Bronchial epithelial cell (primary cell): ENCODE measurements around the gene PGK1. TPM values are rescaled to one million over a fixed set of nuclear protein-coding genes. Genes with fewer than 3 reads are reported as not detected.
"Not testable (repeated sequence)": the region's sequence is repeated elsewhere in the genome, so short reads cannot be mapped to it uniquely, and the experiment has no call there.

Experiments
- DNase-seq: peaks from one replicate; pipeline ENCODE4 v3.0.0-alpha.2; 2010; ENCODE audit warnings: low read depth
- FAIRE-seq: peaks from 2 replicates; lab custom pipeline; 2011; peaks lifted over from hg19 to GRCh38; lab: Jason Lieb, UNC
- H3K27me3 ChIP-seq: 2 replicates; pipeline ENCODE4 v1.5.1; 2011; ENCODE audit warnings: low read length; ENCODE audit not compliant: control insufficient read depth, insufficient read depth
- H3K36me3 ChIP-seq: 2 replicates; pipeline ENCODE4 v1.5.1; 2011; ENCODE audit warnings: low read length; ENCODE audit not compliant: control insufficient read depth, insufficient read depth
- H3K4me3 ChIP-seq: 2 replicates; pipeline ENCODE4 v1.5.1; 2011; ENCODE audit warnings: mild to moderate bottlenecking, low read depth, low read length, control low read depth
- total RNA-seq: library from RNA; depleted of rRNA; stranded (reverse); fragments of >200 nt; gene quantifications from 2 replicates; pipeline ENCODE4 v1.2.1, GENCODE V29; 2014
- TF ChIP-seq, protein P1 (sequence below): IDR thresholded peaks from 2 replicates; pipeline ENCODE4 v1.5.1; 2011; ENCODE audit warnings: mild to moderate bottlenecking, moderate library complexity, low read length, control low read depth, inconsistent platforms; ENCODE audit not compliant: insufficient read depth, severe bottlenecking

The PGK1 gene
- total RNA-seq, 1 donor from 2014 or later = 339 TPM

GRCh38 chrX:78131117-78131516 lies 27.1 kb downstream of the PGK1 start:
- FAIRE-seq = no peak
- DNase-seq = no peak
- Histone ChIP-seq H3K36me3 (peaks cover 1% of the 10 kb centered on the region), H3K27me3 (no peaks in the 10 kb centered on the region), H3K4me3 (no peak overlapping the region)
- TF ChIP-seq, protein P1, sequence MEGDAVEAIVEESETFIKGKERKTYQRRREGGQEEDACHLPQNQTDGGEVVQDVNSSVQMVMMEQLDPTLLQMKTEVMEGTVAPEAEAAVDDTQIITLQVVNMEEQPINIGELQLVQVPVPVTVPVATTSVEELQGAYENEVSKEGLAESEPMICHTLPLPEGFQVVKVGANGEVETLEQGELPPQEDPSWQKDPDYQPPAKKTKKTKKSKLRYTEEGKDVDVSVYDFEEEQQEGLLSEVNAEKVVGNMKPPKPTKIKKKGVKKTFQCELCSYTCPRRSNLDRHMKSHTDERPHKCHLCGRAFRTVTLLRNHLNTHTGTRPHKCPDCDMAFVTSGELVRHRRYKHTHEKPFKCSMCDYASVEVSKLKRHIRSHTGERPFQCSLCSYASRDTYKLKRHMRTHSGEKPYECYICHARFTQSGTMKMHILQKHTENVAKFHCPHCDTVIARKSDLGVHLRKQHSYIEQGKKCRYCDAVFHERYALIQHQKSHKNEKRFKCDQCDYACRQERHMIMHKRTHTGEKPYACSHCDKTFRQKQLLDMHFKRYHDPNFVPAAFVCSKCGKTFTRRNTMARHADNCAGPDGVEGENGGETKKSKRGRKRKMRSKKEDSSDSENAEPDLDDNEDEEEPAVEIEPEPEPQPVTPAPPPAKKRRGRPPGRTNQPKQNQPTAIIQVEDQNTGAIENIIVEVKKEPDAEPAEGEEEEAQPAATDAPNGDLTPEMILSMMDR = no peak

- no peaks in the 10 kb centered on the region for H3K27me3 ChIP-seq
- DNase-seq (no peak), FAIRE-seq (no peak)
- H3K4me3 ChIP-seq = no peak overlapping the region
- H3K36me3 ChIP-seq = no peaks in the 10 kb centered on the region
- TF ChIP-seq, protein P1 = no peak
Observed at GRCh38 chrX:78133238-78133960, 29.4 kb downstream of the PGK1 start.

GRCh38 chrX:78139160-78140123 lies 35.4 kb downstream of the PGK1 start, which contains the start of gene TAF9B:
TSS of gene TAF9B (minus strand) at chrX:78139650. CDS start at chrX:78139611, 39 bp downstream.
- H3K4me3 ChIP-seq = peak within 1 kb of the TSS; percentile 57
- DNase-seq (peak; percentile 69), FAIRE-seq (no peak)

DNA sequence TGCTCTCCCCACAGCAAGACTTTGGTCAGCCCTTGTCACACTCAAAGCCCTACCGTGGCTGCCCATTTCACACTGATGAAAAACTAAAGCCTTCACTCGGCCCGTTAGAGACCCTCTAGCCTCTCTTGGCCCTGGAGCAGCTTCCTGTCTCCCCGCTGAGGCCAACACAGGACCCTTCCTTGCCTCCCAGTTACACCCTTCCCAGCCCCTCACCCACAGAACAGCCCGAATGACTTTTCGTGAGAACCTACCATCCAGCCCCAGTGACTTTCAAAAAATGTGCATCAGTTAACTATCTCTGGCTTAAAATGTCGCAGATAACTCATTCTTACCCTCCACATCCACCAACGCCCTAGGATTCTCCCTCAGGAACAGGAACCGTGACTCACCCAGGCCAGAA lies 36.2 kb downstream of the PGK1 start:
- no peaks in the 10 kb centered on the region for H3K36me3 ChIP-seq
- FAIRE-seq (no peak), DNase-seq (no peak)
- H3K4me3 ChIP-seq = no peak overlapping the region
- no peaks in the 10 kb centered on the region for H3K27me3 ChIP-seq
- TF ChIP-seq, protein P1 = no peak

More at GRCh38 chrX:78139160-78140123, 35.4 kb downstream of the PGK1 start, which contains the start of gene TAF9B:
- Histone ChIP-seq H3K36me3 (no peaks in the 10 kb centered on the region), H3K27me3 (no peaks in the 10 kb centered on the region)
- TF ChIP-seq, protein P1 = no peak

GRCh38 chrX:78147002-78147540 lies 43.0 kb downstream of the PGK1 start:
- not testable (repeated sequence) for FAIRE-seq, H3K27me3 ChIP-seq, H3K4me3 ChIP-seq, DNase-seq, H3K36me3 ChIP-seq

DNA sequence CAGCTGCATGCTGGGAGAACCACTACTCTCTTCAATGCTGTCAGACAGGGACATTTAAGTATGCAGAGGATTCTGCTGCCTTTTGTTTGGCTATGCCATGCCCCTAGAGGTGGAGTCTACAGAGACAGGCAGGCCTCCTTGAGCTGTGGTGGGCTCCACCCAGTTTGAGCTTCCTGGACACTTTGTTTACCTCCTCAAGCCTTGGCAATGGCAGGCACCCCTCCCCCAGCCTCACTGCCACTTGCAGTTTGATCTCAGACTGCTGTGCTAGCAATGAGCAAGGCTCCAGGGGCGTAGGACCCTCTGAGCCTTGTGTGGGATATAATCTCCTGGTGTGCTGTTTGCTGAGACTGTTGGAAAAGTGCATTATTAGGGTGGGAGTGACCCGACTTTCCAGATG lies 53.3 kb downstream of the PGK1 start:
- not testable (repeated sequence) for H3K4me3 ChIP-seq, DNase-seq, H3K36me3 ChIP-seq, H3K27me3 ChIP-seq, FAIRE-seq

- H3K4me3 ChIP-seq, DNase-seq, H3K36me3 ChIP-seq, FAIRE-seq, H3K27me3 ChIP-seq: not testable (repeated sequence)
Observed at GRCh38 chrX:78157846-78158245, 53.8 kb downstream of the PGK1 start.

GRCh38 chrX:78160711-78161110 lies 56.7 kb downstream of the PGK1 start:
- not testable (repeated sequence) for H3K36me3 ChIP-seq, FAIRE-seq, H3K27me3 ChIP-seq, H3K4me3 ChIP-seq, DNase-seq

GRCh38 chrX:78163175-78163574 lies 59.1 kb downstream of the PGK1 start:
- DNase-seq, FAIRE-seq: not testable (repeated sequence)

More at GRCh38 chrX:78163175-78163574, 59.1 kb downstream of the PGK1 start:
- H3K27me3 ChIP-seq, H3K36me3 ChIP-seq, H3K4me3 ChIP-seq: not testable (repeated sequence)
